ENCODE data around the gene GALR3.
A peak's percentile ranks its signal among the peaks of the same experiment; 100 is the strongest.

The GALR3 gene

GRCh38 chr22:37822079-37822833, 926 bp upstream of the GALR3 start:
- no peak for DNase-seq (ENCODE audit: low spot score)

- peak; percentile 16 for DNase-seq (ENCODE audit: low spot score)
Observed at GRCh38 chr22:37824674-37825641, 1.8 kb downstream of the GALR3 start.

GRCh38 chr22:37827056-37827455, 3.9 kb downstream of the GALR3 start:
- no peak for DNase-seq (ENCODE audit: low spot score)

- DNase-seq (ENCODE audit: low spot score) = no peak
Observed at GRCh38 chr22:37830093-37830842, 7.1 kb downstream of the GALR3 start.

- DNase-seq (ENCODE audit: low spot score) = no peak
Observed at GRCh38 chr22:37831472-37831871, 8.3 kb downstream of the GALR3 start.

- no peak for DNase-seq (ENCODE audit: low spot score)
Observed at GRCh38 chr22:37832022-37832857, 9.1 kb downstream of the GALR3 start.

GRCh38 chr22:37842015-37842793, 19.0 kb downstream of the GALR3 start:
- DNase-seq (ENCODE audit: low spot score) = no peak

- no peak for DNase-seq (ENCODE audit: low spot score)
Observed at GRCh38 chr22:37843741-37844089, 20.5 kb downstream of the GALR3 start.

GRCh38 chr22:37844904-37845329, 21.7 kb downstream of the GALR3 start:
- no peak for DNase-seq (ENCODE audit: low spot score)

GRCh38 chr22:37846433-37846832, 23.3 kb downstream of the GALR3 start:
- DNase-seq (ENCODE audit: low spot score) = no peak

GRCh38 chr22:37848587-37849088, 25.5 kb downstream of the GALR3 start:
- peak; percentile 30 for DNase-seq (ENCODE audit: low spot score)

- DNase-seq (ENCODE audit: low spot score) = peak; percentile 92
Observed at GRCh38 chr22:37849089-37849751, 26.0 kb downstream of the GALR3 start, which contains the start of gene EIF3L. EIF3L (plus strand) TSS chr22:37849419; CDS start chr22:37849450, 31 bp downstream.

GRCh38 chr22:37850801-37851200, 27.6 kb downstream of the GALR3 start:
- DNase-seq (ENCODE audit: low spot score) = no peak

GRCh38 chr22:37852418-37852817, 29.2 kb downstream of the GALR3 start:
- DNase-seq (ENCODE audit: low spot score) = no peak

- no peak for DNase-seq (ENCODE audit: low spot score)
Observed at GRCh38 chr22:37854946-37855345, 31.8 kb downstream of the GALR3 start.

- peak; percentile 50 for DNase-seq (ENCODE audit: low spot score)
Observed at GRCh38 chr22:37855462-37855861, 32.3 kb downstream of the GALR3 start.

- no peak for DNase-seq (ENCODE audit: low spot score)
Observed at GRCh38 chr22:37860796-37861421, 37.7 kb downstream of the GALR3 start.

GRCh38 chr22:37862570-37863325, 39.6 kb downstream of the GALR3 start:
- no peak for DNase-seq (ENCODE audit: low spot score)

Measured in kidney tubule cell (primary cell).